ENCODE data around the gene ACVR1B.

Gene ACVR1B

DNA sequence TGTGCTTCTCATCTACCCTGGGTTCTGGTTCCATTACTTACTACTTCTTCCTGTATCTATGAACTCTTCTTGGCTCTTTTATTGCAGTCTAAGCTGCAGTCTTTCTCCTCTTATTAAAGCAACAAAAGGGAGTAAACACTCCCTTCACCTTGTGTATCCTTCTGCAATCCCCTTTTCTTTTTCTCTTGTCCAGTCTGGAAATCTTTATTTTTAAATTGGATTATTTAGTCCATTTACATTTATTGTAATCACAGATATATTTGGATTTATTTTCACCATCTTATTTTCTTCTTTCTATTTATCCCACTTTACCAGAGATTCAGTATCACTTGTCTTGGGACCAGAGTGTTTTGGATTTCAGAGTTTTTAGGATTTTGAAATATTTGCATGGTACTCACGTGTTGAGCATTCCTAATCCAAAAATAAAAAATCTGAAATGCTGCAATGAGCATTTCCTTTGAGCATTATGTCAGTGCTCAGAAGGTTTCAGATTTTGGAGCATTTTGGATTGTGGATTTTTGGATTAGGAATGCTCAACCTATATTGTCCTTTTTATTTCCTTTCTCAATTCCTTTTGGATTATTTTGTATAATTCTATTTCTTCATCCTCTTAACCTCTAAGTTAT is 6.8 kb upstream of the ACVR1B start:
- DNase-seq = no peak

DNA sequence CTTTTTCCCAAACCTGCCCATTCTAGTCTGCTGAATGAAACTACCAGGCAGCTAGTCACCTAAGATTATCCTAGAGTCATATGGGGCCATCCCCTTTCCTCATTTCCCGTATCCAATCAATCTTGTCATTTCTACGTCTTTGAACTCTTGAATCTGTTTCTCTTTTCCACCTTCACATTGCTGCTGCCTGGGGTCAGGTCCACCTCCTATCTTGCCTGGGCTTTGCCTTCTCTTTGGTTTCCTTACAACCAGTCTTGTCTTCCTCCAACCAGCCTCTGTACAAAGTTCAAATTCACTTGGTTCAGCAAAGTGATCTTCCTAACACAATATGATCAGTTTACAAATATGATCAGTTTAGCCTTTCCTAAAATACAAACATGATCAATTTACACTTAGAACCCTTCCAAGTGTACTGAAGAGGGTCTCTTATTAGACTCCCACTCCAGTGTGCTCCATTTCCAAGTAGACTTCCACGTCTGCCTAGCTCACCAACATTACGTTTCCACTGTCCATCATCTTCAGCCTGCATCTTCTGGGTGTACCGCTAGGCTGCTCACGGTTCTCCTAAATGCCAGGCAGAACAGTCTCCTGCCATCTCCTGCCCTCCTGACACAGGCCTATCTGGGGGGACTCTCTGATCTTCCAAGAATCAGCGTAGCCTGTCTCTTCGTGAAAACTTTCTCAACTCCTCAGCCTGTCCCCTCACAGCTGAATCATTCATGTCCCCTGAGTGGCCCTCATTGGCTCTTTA is 4.1 kb upstream of the ACVR1B start:
- DNase-seq = no peak

DNA sequence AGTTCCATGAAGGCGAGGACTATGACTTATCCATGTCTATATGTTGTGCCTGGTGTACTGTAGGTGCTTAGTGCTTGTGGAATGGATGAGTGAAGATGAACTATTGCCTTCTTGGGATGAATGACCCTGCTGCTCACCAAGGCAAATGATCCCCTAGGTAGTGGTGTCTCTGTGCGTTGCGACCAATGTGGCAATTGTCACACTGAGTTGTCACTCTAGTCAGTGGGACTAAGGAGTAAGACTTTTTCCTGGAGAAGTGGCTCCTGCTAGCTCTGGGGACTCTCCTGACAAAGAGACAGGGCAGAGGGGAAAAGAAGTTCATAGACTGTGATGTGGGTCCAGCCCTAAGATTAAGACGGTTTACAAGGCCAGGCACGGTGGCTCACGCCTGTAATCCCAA is 3.4 kb upstream of the ACVR1B start:
- no peak for DNase-seq

GRCh38 chr12:51949342-51950030 is 2.0 kb upstream of the ACVR1B start:
- no peak for DNase-seq

DNA sequence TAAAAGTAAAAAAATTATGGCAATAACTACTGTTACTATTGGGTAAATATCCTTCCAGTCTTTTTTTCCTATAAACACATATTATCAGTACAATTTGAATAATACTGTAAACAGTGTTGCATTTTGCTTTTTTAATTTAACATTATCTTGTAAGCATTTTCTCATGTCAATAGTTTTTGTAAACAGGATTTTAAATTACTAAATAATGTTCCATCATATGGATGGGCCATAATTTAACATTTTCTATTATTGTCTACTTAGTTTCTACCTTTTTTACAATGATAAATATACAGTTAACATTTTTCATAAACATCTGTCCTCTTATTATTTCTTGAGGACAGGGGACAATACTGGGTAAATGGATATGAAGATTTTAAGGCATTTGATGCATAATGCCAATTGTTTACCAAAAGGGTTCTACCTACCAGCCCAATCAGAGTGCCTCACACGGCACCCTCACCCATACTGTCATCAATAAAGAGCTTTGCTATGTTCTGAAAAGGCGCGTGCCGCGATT is 759 bp upstream of the ACVR1B start:
- no peak for DNase-seq

- peak; percentile 8 for DNase-seq
These were observed 584 bp downstream of the ACVR1B start for GRCh38 chr12:51951843-51952722.

- DNase-seq = no peak
These were observed 1.6 kb downstream of the ACVR1B start for GRCh38 chr12:51953089-51953488.

- no peak for DNase-seq
These were observed 2.4 kb downstream of the ACVR1B start for GRCh38 chr12:51953864-51954263.

DNA sequence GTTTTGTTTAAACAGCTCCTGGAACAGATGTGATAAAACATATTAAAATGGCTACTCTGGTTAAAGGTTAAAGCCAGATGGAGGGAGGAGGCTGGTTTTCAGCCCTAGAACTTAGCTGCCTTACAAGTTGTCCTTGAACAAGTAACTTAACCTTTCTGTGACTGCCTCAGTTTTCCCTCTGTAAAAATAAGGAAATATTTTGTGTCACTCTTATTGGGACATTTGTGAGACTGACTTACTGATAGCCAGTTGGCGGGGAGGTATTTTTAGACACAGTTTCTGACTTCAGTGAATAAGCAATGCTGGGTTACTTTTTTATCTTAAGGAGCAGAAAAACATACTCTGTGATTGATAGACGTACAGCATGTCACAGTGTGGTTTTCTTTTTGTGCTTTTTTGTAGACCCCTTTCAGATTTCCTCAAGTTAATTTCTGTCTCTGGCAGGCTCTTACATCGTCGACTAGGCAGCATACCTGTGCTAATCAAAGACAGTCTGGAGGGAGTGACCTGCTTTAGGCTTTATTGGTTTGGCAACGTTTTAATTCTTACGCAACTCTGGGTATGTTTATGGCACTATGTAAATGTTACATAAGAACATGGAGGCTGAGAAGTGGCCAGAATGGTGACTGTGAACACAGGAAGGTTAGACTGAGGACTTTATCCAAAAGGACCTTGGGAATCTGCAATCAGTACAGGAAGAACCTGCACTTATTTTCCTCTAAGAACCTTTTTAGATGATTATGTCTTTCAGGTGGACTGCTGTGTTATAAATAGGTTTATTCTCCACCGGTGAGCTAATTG is 3.3 kb downstream of the ACVR1B start:
- DNase-seq = no peak

DNA sequence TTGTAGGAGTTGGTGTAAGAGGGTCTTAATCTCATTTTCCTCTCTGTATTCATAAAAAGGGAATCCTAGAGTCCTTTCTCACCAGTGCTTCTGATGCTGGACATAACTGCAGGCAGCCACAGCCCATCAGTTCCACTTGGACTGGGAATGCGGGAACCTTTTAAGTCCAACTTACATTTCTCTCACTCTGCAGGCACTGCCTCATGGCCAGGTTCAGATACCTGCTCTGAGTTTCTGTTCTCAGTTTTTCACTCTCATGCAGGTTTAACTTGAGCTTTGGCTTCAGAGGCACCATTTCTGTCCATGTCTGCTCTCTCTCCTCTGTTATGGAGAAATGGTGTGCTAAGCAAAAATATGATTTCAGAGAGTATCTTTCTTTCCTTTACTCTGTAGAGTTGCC is 4.2 kb downstream of the ACVR1B start:
- DNase-seq = no peak

GRCh38 chr12:51958542-51958941 is 7.0 kb downstream of the ACVR1B start:
- DNase-seq = no peak

DNA sequence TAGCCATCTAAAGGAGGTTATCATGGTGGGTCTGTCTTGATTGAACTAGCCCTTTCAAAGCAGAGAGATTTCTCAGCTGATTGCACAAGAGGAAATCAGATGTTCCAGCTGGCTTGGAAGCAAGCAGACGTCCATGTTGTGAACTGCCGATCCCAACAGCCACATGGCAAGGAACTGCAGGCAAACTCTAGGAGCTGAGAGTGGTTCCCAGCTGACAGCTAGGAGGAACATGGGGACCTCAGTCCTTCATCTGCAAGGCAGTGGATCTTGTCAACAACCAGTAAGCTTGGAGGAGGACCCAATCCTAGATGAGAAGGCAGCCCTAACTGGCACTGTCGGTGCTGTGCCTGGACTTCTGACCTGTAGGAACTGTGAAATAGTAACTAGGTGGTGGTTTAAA is 7.7 kb downstream of the ACVR1B start:
- DNase-seq = no peak

DNA sequence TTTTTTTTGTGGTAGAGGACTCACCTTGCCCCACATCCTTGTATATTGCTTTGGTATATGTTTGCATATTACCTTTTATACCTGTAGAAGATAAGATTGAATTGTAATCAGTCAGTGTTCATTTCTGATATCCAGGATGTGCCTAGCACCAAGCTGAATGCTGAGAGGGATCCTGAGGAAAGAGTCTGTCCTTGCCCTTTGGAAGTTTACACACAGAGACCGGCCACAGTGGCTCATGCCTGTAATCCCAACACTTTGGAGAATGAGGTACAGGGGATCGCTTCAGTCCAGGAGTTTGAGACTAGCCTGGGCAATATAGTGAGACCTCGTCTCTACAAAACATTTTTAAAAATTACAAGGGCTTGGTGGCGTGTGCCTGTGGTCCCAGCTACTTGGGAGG is 8.4 kb downstream of the ACVR1B start:
- no peak for DNase-seq

- no peak for DNase-seq
These were observed 9.0 kb downstream of the ACVR1B start for GRCh38 chr12:51960488-51960887.

GRCh38 chr12:51960890-51961289 is 9.4 kb downstream of the ACVR1B start:
- no peak for DNase-seq

- no peak for DNase-seq
These were observed 10.3 kb downstream of the ACVR1B start for GRCh38 chr12:51961834-51962233.

DNA sequence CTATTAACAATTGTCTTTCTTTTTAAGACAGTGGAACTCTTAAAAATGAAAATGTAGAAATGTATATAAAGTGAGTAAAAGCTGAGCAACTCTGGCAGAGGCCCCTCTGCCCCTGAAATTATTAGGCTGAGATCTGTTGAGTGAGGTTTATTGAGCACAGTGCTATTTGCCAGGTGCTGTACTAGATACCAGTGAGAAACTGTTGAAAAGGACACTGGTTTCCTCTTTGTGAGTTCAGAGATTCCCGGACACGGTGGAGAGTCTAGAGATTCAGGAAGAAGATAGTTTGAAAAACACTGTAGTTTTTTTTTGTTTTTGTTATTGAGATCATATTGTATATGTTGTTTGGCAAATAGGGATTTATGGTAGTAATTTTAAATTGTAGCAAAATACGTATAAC is 11.2 kb downstream of the ACVR1B start:
- DNase-seq = no peak

- no peak for DNase-seq
These were observed 12.0 kb downstream of the ACVR1B start for GRCh38 chr12:51963477-51963876.

DNA sequence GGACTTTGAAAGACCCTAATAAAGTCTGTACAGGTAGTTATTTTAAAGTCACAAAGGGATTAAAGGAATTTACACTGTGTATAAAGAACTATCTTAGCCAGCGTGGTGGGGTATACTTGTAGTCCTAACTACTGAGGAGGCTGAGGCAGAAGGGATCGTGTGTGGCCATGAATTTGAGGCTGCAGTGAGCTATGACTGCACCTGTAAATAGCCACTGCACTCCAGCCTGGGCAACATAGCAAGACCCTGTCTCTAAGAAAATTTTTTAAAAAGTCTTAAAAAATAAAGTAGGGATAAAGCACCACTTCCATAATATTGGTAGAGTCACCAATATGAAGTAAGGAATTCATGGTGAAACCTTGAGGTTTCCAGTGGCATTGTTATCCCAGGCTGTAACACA is 18.1 kb downstream of the ACVR1B start:
- no peak for DNase-seq

GRCh38 chr12:51970904-51971646 is 19.6 kb downstream of the ACVR1B start:
- DNase-seq = peak; percentile 56

GRCh38 chr12:51971679-51972421 is 20.4 kb downstream of the ACVR1B start:
- peak; percentile 27 for DNase-seq

Data from CD4-positive, alpha-beta T cell treated with Interleukin-10 for 1 hour (primary cell).